ENCODE measurements around the gene OLFM1. TPM values are rescaled to one million over a fixed set of nuclear protein-coding genes. Genes with fewer than 3 reads are reported as not detected.

Gene OLFM1
- total and polyA plus RNA-seq, 4 donors, result 2.0 to 5.9 (median 4.4) TPM

- Histone ChIP-seq H3K9ac (ENCODE audit: low read depth in 1 of 2, low read length in 2 of 2) (no peak overlapping the region), H3K9me3 (ENCODE audit: control insufficient read depth in 4 of 4, low read length in 3 of 4) (no peaks in the 10 kb centered on the region), H3K27ac (ENCODE audit: low read depth in 1 of 2, low read length in 2 of 2) (no peak overlapping the region), H3K4me3 (ENCODE audit: low read depth in 1 of 3, low read length in 3 of 3) (no peak overlapping the region), H3K27me3 (ENCODE audit: control insufficient read depth in 4 of 4, insufficient read depth in 4 of 4, low read length in 3 of 4) (peaks cover 0 to 10% (median under 1%) of the 10 kb centered on the region in 4 donors), H3K36me3 (ENCODE audit: control insufficient read depth in 4 of 4, insufficient read depth in 3 of 4, low read depth in 1 of 4, low read length in 3 of 4) (no peaks in the 10 kb centered on the region), H3K4me1 (ENCODE audit: control insufficient read depth in 4 of 4, insufficient read depth in 4 of 4, low read length in 3 of 4) (no peaks in the 10 kb centered on the region)
- TF ChIP-seq FOXA2 (IDR thresholded peaks at IDR 0.05) (no peak), TAF1 (conservative IDR thresholded peaks at IDR 0.05) (no peak), ATF3 (IDR thresholded peaks at IDR 0.05) (no peak), FOXA1 (IDR thresholded peaks at IDR 0.05) (no peak)
- DNase-seq (ENCODE audit: low spot score), result no peak
- 76% methylated on average over 6 of the region's 6 CpGs for WGBS
Observed at GRCh38 chr9:135158564-135158937, 71.1 kb downstream of the OLFM1 start.

- 74% methylated on average over 11 of the region's 11 CpGs for WGBS
- Histone ChIP-seq H3K36me3 (ENCODE audit: control insufficient read depth in 4 of 4, insufficient read depth in 3 of 4, low read depth in 1 of 4, low read length in 3 of 4) (no peaks in the 10 kb centered on the region), H3K27ac (ENCODE audit: low read depth in 1 of 2, low read length in 2 of 2) (no peak overlapping the region), H3K9ac (ENCODE audit: low read depth in 1 of 2, low read length in 2 of 2) (no peak overlapping the region), H3K9me3 (ENCODE audit: control insufficient read depth in 4 of 4, low read length in 3 of 4) (no peaks in the 10 kb centered on the region), H3K27me3 (ENCODE audit: control insufficient read depth in 4 of 4, insufficient read depth in 4 of 4, low read length in 3 of 4) (peaks cover 0 to 10% (median under 1%) of the 10 kb centered on the region in 4 donors), H3K4me3 (ENCODE audit: low read depth in 1 of 3, low read length in 3 of 3) (no peak overlapping the region), H3K4me1 (ENCODE audit: control insufficient read depth in 4 of 4, insufficient read depth in 4 of 4, low read length in 3 of 4) (no peaks in the 10 kb centered on the region)
- no peak for TF ChIP-seq SP1 (IDR thresholded peaks at IDR 0.05)
- no peak for TF ChIP-seq REST (IDR thresholded peaks at IDR 0.05)
- no peak for TF ChIP-seq HNF4G (IDR thresholded peaks at IDR 0.05)
- TF ChIP-seq HNF4A (conservative IDR thresholded peaks at IDR 0.05), result no peak
- no peak for TF ChIP-seq FOXA1 (IDR thresholded peaks at IDR 0.05)
- TF ChIP-seq ZBTB33 (IDR thresholded peaks at IDR 0.05), result no peak
- no peak for TF ChIP-seq MAX (IDR thresholded peaks at IDR 0.05)
- no peak for TF ChIP-seq RXRA (IDR thresholded peaks at IDR 0.05)
- TF ChIP-seq RAD21 (IDR thresholded peaks at IDR 0.05), result no peak
- TF ChIP-seq NR2F2 (IDR thresholded peaks at IDR 0.05), result no peak
- TF ChIP-seq GABPA (IDR thresholded peaks at IDR 0.05 in 1 of 2, conservative IDR thresholded peaks at IDR 0.05 in 1 of 2), result no peak
- TF ChIP-seq EGR1 (IDR thresholded peaks at IDR 0.05; ENCODE audit: low read depth in 2 of 2), result no peak
- TF ChIP-seq JUND (IDR thresholded peaks at IDR 0.05), result no peak
- no peak for TF ChIP-seq YY1 (IDR thresholded peaks at IDR 0.05)
- no peak for DNase-seq (ENCODE audit: low spot score)
Observed at GRCh38 chr9:135159801-135160200, 72.3 kb downstream of the OLFM1 start.

Data from liver (tissue), 9 donors.